ENCODE data around the gene TPRA1.

GRCh38 chr3:127535106-127535785 lies 55.3 kb downstream of the TPRA1 start:
- no peak for TF ChIP-seq POLR2AphosphoS5 (IDR thresholded peaks at IDR 0.05; ENCODE audit: low read depth, low read length)
- no peak for TF ChIP-seq POLR2A (IDR thresholded peaks at IDR 0.05; ENCODE audit: low read depth, low read length)
- TF ChIP-seq SPI1 (IDR thresholded peaks at IDR 0.05; ENCODE audit: low read depth, low read length), result no peak
- no peak for TF ChIP-seq TAF1 (IDR thresholded peaks at IDR 0.05; ENCODE audit: low read depth, low read length)
- TF ChIP-seq PAX5 (IDR thresholded peaks at IDR 0.05; ENCODE audit: insufficient read depth, low read length, severe bottlenecking), result no peak
- no peak for TF ChIP-seq POU2F2 (IDR thresholded peaks at IDR 0.05; ENCODE audit: low read depth, low read length)

All from GM12891 (cell line).